Bronchial epithelial cell (primary cell): Measurements from ENCODE around the gene SMARCD3. TPM values are rescaled to one million over a fixed set of nuclear protein-coding genes. Genes with fewer than 3 reads are reported as not detected.

Source experiments
- DNase-seq: peaks from one replicate; pipeline ENCODE4 v3.0.0-alpha.2; 2010; ENCODE audit warnings: low read depth
- FAIRE-seq: peaks from 2 replicates; lab custom pipeline; 2011; peaks lifted over from hg19 to GRCh38; lab: Jason Lieb, UNC
- H3K27me3 ChIP-seq: 2 replicates; pipeline ENCODE4 v1.5.1; 2011; ENCODE audit warnings: low read length; ENCODE audit not compliant: control insufficient read depth, insufficient read depth
- H3K36me3 ChIP-seq: 2 replicates; pipeline ENCODE4 v1.5.1; 2011; ENCODE audit warnings: low read length; ENCODE audit not compliant: control insufficient read depth, insufficient read depth
- H3K4me3 ChIP-seq: 2 replicates; pipeline ENCODE4 v1.5.1; 2011; ENCODE audit warnings: mild to moderate bottlenecking, low read depth, low read length, control low read depth
- CTCF ChIP-seq: IDR thresholded peaks from 2 replicates; pipeline ENCODE4 v1.5.1; 2011; ENCODE audit warnings: mild to moderate bottlenecking, moderate library complexity, low read length, control low read depth, inconsistent platforms; ENCODE audit not compliant: insufficient read depth, severe bottlenecking
- total RNA-seq: library from RNA; depleted of rRNA; stranded (reverse); fragments of >200 nt; gene quantifications from 2 replicates; pipeline ENCODE4 v1.2.1, GENCODE V29; 2014

The SMARCD3 gene
- total RNA-seq, 1 donor from 2014 or later = 2.1 TPM

- DNase-seq (no peak), FAIRE-seq (no peak)
- H3K4me3 ChIP-seq = no peak overlapping the region
- no peaks in the 10 kb centered on the region for H3K27me3 ChIP-seq
- TF ChIP-seq CTCF = no peak
- peaks cover 33% of the 10 kb centered on the region for H3K36me3 ChIP-seq
Measured at GRCh38 chr7:151223728-151224127, 24.8 kb downstream of the SMARCD3 start.

GRCh38 chr7:151218170-151218569 lies 30.3 kb downstream of the SMARCD3 start:
- FAIRE-seq (no peak), DNase-seq (no peak)
- Histone ChIP-seq H3K36me3 (peaks cover 38% of the 10 kb centered on the region), H3K4me3 (no peak overlapping the region), H3K27me3 (no peaks in the 10 kb centered on the region)
- no peak for TF ChIP-seq CTCF

GRCh38 chr7:151215396-151215795 lies 33.1 kb downstream of the SMARCD3 start:
- no peaks in the 10 kb centered on the region for H3K27me3 ChIP-seq
- no peak for FAIRE-seq
- peaks cover 24% of the 10 kb centered on the region for H3K36me3 ChIP-seq
- TF ChIP-seq CTCF = no peak
- no peak overlapping the region for H3K4me3 ChIP-seq
- no peak for DNase-seq

- Histone ChIP-seq H3K27me3 (no peaks in the 10 kb centered on the region), H3K36me3 (peaks cover 19% of the 10 kb centered on the region), H3K4me3 (no peak overlapping the region)
- TF ChIP-seq CTCF = no peak
- DNase-seq (no peak), FAIRE-seq (no peak)
Measured at GRCh38 chr7:151213826-151214225, 34.7 kb downstream of the SMARCD3 start.

GRCh38 chr7:151212626-151213025 lies 35.9 kb downstream of the SMARCD3 start:
- H3K36me3 ChIP-seq = peaks cover 10% of the 10 kb centered on the region
- no peak for FAIRE-seq
- no peak for TF ChIP-seq CTCF

GRCh38 chr7:151211155-151211772 lies 37.2 kb downstream of the SMARCD3 start:
- Histone ChIP-seq H3K27me3 (no peaks in the 10 kb centered on the region), H3K36me3 (peaks cover 10% of the 10 kb centered on the region), H3K4me3 (no peak overlapping the region)
- DNase-seq (no peak), FAIRE-seq (no peak)
- TF ChIP-seq CTCF = no peak

More at GRCh38 chr7:151212626-151213025, 35.9 kb downstream of the SMARCD3 start:
- peak; percentile 16 for DNase-seq
- no peaks in the 10 kb centered on the region for H3K27me3 ChIP-seq
- no peak overlapping the region for H3K4me3 ChIP-seq
